ENCODE data around the gene RFC3.

GRCh38 chr13:33800646-33801186 is 17.2 kb upstream of the RFC3 start:
- TF ChIP-seq, protein P1, sequence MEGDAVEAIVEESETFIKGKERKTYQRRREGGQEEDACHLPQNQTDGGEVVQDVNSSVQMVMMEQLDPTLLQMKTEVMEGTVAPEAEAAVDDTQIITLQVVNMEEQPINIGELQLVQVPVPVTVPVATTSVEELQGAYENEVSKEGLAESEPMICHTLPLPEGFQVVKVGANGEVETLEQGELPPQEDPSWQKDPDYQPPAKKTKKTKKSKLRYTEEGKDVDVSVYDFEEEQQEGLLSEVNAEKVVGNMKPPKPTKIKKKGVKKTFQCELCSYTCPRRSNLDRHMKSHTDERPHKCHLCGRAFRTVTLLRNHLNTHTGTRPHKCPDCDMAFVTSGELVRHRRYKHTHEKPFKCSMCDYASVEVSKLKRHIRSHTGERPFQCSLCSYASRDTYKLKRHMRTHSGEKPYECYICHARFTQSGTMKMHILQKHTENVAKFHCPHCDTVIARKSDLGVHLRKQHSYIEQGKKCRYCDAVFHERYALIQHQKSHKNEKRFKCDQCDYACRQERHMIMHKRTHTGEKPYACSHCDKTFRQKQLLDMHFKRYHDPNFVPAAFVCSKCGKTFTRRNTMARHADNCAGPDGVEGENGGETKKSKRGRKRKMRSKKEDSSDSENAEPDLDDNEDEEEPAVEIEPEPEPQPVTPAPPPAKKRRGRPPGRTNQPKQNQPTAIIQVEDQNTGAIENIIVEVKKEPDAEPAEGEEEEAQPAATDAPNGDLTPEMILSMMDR (IDR thresholded peaks at IDR 0.05), result no peak
- no peak for TF ChIP-seq POLR2A (IDR thresholded peaks at IDR 0.05)
